Hepatocyte (in vitro differentiated cells): ENCODE results near the gene NOS3.

Experiments
- EZH2 ChIP-seq: fragments of 200-600 bp; sonication (generic); IDR thresholded peaks from 2 replicates; pipeline ENCODE4 v1.6.1; 2016; ENCODE audit warnings: antibody characterized with exemption, mild to moderate bottlenecking, borderline replicate concordance
- EZH2phosphoT487 ChIP-seq: fragments of 200-600 bp; sonication (generic); IDR thresholded peaks from one replicate; pipeline ENCODE4 v1.6.1; 2018; ENCODE audit warnings: antibody characterized with exemption, mild to moderate bottlenecking, low read depth, moderate library complexity; ENCODE audit not compliant: unreplicated experiment, severe bottlenecking
- TF ChIP-seq, protein P1 (sequence below): fragments of 200-600 bp; sonication (generic); IDR thresholded peaks from 2 replicates; pipeline ENCODE4 v1.5.1; 2016; ENCODE audit warnings: antibody characterized with exemption, mild to moderate bottlenecking; ENCODE audit not compliant: poor library complexity

DNA sequence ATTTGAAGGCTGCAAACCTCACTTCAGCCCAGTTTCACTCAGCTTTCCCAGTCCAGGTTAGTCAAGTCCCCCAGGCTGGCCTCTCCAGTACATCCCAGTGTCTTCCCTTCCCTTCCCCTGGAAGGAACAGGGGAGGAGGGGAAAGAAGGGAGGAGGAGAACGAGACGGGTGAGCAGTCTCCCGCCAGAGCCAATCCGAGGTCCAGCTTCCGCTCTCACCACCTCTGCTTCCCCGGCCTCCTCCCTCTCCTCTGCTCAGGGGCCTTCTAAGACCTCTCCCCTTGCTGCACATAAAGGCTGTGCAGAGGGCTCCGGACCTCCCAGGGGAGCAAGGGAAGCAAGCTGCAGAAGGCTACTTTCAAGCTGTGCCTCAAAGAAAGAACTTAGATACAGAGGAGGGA, 29.4 kb downstream of the NOS3 start:
- no peak for TF ChIP-seq EZH2
- TF ChIP-seq, protein P1, sequence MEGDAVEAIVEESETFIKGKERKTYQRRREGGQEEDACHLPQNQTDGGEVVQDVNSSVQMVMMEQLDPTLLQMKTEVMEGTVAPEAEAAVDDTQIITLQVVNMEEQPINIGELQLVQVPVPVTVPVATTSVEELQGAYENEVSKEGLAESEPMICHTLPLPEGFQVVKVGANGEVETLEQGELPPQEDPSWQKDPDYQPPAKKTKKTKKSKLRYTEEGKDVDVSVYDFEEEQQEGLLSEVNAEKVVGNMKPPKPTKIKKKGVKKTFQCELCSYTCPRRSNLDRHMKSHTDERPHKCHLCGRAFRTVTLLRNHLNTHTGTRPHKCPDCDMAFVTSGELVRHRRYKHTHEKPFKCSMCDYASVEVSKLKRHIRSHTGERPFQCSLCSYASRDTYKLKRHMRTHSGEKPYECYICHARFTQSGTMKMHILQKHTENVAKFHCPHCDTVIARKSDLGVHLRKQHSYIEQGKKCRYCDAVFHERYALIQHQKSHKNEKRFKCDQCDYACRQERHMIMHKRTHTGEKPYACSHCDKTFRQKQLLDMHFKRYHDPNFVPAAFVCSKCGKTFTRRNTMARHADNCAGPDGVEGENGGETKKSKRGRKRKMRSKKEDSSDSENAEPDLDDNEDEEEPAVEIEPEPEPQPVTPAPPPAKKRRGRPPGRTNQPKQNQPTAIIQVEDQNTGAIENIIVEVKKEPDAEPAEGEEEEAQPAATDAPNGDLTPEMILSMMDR, result no peak
- no peak for TF ChIP-seq EZH2phosphoT487
